Astrocyte (in vitro differentiated cells and primary cell): ENCODE results near the gene NT5DC3.

Experiments
- EZH2 ChIP-seq: IDR thresholded peaks from 2 replicates; pipeline ENCODE4 v1.6.1; 2012; ENCODE audit warnings: mild to moderate bottlenecking, low read length, inconsistent platforms; ENCODE audit not compliant: insufficient read depth
- TF ChIP-seq, protein P1 (sequence below): IDR thresholded peaks from 2 replicates; pipeline ENCODE4 v1.5.1; 2011; ENCODE audit warnings: low read depth, mild to moderate bottlenecking, inconsistent platforms, low read length, moderate library complexity; ENCODE audit not compliant: insufficient read depth

GRCh38 chr12:103802586-103802886 lies 38.5 kb downstream of the NT5DC3 start:
- TF ChIP-seq, protein P1, sequence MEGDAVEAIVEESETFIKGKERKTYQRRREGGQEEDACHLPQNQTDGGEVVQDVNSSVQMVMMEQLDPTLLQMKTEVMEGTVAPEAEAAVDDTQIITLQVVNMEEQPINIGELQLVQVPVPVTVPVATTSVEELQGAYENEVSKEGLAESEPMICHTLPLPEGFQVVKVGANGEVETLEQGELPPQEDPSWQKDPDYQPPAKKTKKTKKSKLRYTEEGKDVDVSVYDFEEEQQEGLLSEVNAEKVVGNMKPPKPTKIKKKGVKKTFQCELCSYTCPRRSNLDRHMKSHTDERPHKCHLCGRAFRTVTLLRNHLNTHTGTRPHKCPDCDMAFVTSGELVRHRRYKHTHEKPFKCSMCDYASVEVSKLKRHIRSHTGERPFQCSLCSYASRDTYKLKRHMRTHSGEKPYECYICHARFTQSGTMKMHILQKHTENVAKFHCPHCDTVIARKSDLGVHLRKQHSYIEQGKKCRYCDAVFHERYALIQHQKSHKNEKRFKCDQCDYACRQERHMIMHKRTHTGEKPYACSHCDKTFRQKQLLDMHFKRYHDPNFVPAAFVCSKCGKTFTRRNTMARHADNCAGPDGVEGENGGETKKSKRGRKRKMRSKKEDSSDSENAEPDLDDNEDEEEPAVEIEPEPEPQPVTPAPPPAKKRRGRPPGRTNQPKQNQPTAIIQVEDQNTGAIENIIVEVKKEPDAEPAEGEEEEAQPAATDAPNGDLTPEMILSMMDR, result no peak
- TF ChIP-seq EZH2, result no peak
